Adrenal gland (tissue), 12 donors: ENCODE measurements around the gene PPP2R5A. TPM values are rescaled to one million over a fixed set of nuclear protein-coding genes. Genes with fewer than 3 reads are reported as not detected.
"Not testable (repeated sequence)": the region's sequence is repeated elsewhere in the genome, so short reads cannot be mapped to it uniquely, and the experiment has no call there.

Experiments used
- DNase-seq, 7 donors: peaks; one replicate each; pipeline ENCODE4 v3.0.0-alpha.2; 2019 to 2020
- H3K27ac ChIP-seq, 5 donors: fragments of 200-600 bp; sonication (generic) in 4 of 5; 1 replicate in 3 of 5; 2 replicates in 2 of 5; pipeline versions ENCODE4 v1.5.1 to v1.8.0; 2016 to 2020; ENCODE audit warnings: mild to moderate bottlenecking in 1 of 5
- H3K27me3 ChIP-seq: fragments of 200-600 bp; 2 replicates; pipeline ENCODE4 v1.8.0; 2021
- H3K36me3 ChIP-seq, 2 donors: fragments of 200-600 bp; replicated peaks in 1 of 2; 1 replicate in 1 of 2; 2 replicates in 1 of 2; pipeline versions ENCODE4 v1.5.1 to v1.8.0; 2018 to 2022
- H3K4me1 ChIP-seq, 2 donors: fragments of 200-600 bp; replicated peaks in 1 of 2; 1 replicate in 1 of 2; 2 replicates in 1 of 2; pipeline versions ENCODE4 v1.5.1 to v1.8.0; 2018 to 2021
- H3K4me3 ChIP-seq, 4 donors: fragments of 200-600 bp; sonication (generic) in 3 of 4; one replicate each; pipeline ENCODE4 v1.5.1; 2016 to 2018
- H3K9me3 ChIP-seq, 3 donors: fragments of 200-600 bp; sonication (generic) in 1 of 3; replicated peaks in 1 of 3; 1 replicate in 2 of 3; 2 replicates in 1 of 3; pipeline versions ENCODE4 v1.5.1 to v1.8.0; 2016 to 2021
- POLR2A ChIP-seq, 2 donors: fragments of 450-650 bp; IDR thresholded peaks; one replicate each; pipeline ENCODE4 v1.6.1; 2017; ENCODE audit warnings: antibody characterized with exemption in 2 of 2, mild to moderate bottlenecking in 2 of 2, moderate library complexity in 1 of 2
- WGBS, 4 donors: extraction: QIAGEN DNeasy Blood & Tissue Kit in 2 of 4; methylation state at CpG; one replicate each; pipeline versions ENCODE4 v1.1.5 to v1.1.7; 2013 to 2017; 5-methylcytosine and 5-hydroxymethylcytosine counted together
- intact Hi-C, 2 donors: fragments of 100-400 bp; cut with DNase I; formaldehyde crosslinking; loops; one replicate each; pipeline versions ENCODE4 v1.14.1 to v1.15.0; 2022 to 2023
- polyA plus RNA-seq, 3 donors: library from polyadenylated mRNA; stranded (reverse); fragments of 200-250 nt in 2 of 3; fragments of 350-450 nt in 1 of 3; fragmentation: Illumina TruSeq in 1 of 3; extraction: RNeasy Lipid Tissue Mini Kit (QIAGEN cat#74804) in 1 of 3; gene quantifications; one replicate each; pipeline ENCODE4 v1.2.3, GENCODE V29; 2013 to 2014
- total RNA-seq, 9 donors: library from RNA; depleted of rRNA in 4 of 9; stranded (reverse); fragments of >200 nt in 4 of 9; fragments of 120-200 nt in 1 of 9; fragmentation: NEBNext Ultra II Directional in 1 of 9; extraction: Animal tissue kit (Norgen Biotek cat#: 25700) in 1 of 9; gene quantifications; one replicate each; pipeline versions ENCODE4 v1.1.0 to v1.2.4, GENCODE V29; 2013 to 2023
- TF ChIP-seq, protein P1 (sequence below), 6 experiments: fragments of 450-650 bp in 4 of 6; fragments of 200-600 bp in 2 of 6; sonication (generic) in 1 of 6; IDR thresholded peaks; 1 replicate in 5 of 6; 2 replicates in 1 of 6; pipeline versions ENCODE4 v1.5.1 to v1.8.0; 2016 to 2021; ENCODE audit warnings: antibody characterized with exemption in 6 of 6, mild to moderate bottlenecking in 2 of 6, moderate library complexity in 1 of 6
- donor health status: healthy with polysubstance abuse.
- donor health status: Bipolar disorder and iron deficiency.
- donor health status: DM: yes; HTN: yes; CAD: no.
- donor health status: DM: no; HTN: no; CAD: no.
- donor health status: DM: no; HTN: no; CAD: no.
- donor health status: DM: yes; HTN: yes; CAD: no.

PPP2R5A gene
- total and polyA plus RNA-seq, 12 donors = 11.8 to 27.5 (median 21.1) TPM

GRCh38 chr1:212287261-212287895, 2.2 kb downstream of the PPP2R5A start:
- H3K27ac ChIP-seq = peak overlapping the region in 2 of 5 donors; percentile 98 to 99
- H3K4me1 ChIP-seq = peaks cover 8 to 48% of the 10 kb centered on the region in 2 donors
- no peaks in the 10 kb centered on the region for H3K27me3 ChIP-seq
- H3K9me3 ChIP-seq = no peaks in the 10 kb centered on the region
- no peak for DNase-seq
- WGBS, 4 donors = 47 to 52% (median 48%) methylated on average over 3 of the region's 3 CpGs
- H3K36me3 ChIP-seq = no peaks in the 10 kb centered on the region
- TF ChIP-seq, protein P1, sequence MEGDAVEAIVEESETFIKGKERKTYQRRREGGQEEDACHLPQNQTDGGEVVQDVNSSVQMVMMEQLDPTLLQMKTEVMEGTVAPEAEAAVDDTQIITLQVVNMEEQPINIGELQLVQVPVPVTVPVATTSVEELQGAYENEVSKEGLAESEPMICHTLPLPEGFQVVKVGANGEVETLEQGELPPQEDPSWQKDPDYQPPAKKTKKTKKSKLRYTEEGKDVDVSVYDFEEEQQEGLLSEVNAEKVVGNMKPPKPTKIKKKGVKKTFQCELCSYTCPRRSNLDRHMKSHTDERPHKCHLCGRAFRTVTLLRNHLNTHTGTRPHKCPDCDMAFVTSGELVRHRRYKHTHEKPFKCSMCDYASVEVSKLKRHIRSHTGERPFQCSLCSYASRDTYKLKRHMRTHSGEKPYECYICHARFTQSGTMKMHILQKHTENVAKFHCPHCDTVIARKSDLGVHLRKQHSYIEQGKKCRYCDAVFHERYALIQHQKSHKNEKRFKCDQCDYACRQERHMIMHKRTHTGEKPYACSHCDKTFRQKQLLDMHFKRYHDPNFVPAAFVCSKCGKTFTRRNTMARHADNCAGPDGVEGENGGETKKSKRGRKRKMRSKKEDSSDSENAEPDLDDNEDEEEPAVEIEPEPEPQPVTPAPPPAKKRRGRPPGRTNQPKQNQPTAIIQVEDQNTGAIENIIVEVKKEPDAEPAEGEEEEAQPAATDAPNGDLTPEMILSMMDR (IDR thresholded peaks at IDR 0.05) = no peak
- no peak for TF ChIP-seq POLR2A (IDR thresholded peaks at IDR 0.05)
- intact Hi-C loops = no loop called here
- H3K4me3 ChIP-seq = peak overlapping the region in 1 of 4 donors; percentile 67

GRCh38 chr1:212287995-212288394, 2.8 kb downstream of the PPP2R5A start:
- H3K4me3 ChIP-seq = peak overlapping the region in 1 of 4 donors; percentile 24
- DNase-seq, H3K9me3 ChIP-seq, intact Hi-C loops, H3K27me3 ChIP-seq, H3K27ac ChIP-seq, H3K36me3 ChIP-seq: not testable (repeated sequence)
- H3K4me1 ChIP-seq = peaks cover 8 to 48% of the 10 kb centered on the region in 2 donors
- WGBS, 4 donors = 85 to 90% (median 88%) methylated on average over 9 of the region's 9 CpGs

- Histone ChIP-seq H3K36me3 (no peaks in the 10 kb centered on the region), H3K9me3 (no peaks in the 10 kb centered on the region), H3K4me3 (peak overlapping the region in 1 of 4 donors; percentile 24), H3K27me3 (no peaks in the 10 kb centered on the region), H3K27ac (no peak overlapping the region), H3K4me1 (peaks cover 8 to 48% of the 10 kb centered on the region in 2 donors)
- TF ChIP-seq, protein P1 (IDR thresholded peaks at IDR 0.05) = no peak
- TF ChIP-seq POLR2A (IDR thresholded peaks at IDR 0.05) = no peak
- no peak for DNase-seq
- intact Hi-C loops = no loop called here
Observed at GRCh38 chr1:212288615-212289014, 3.4 kb downstream of the PPP2R5A start.

- intact Hi-C loops = loop anchor here in 1 of 2 donors (10.0 kb wide), 2 partner anchors 165 to 215 kb away; no protein-coding TSS in a partner anchor
- H3K4me3 ChIP-seq = no peak overlapping the region
- peaks cover 8 to 43% of the 10 kb centered on the region in 2 donors for H3K4me1 ChIP-seq
- no peaks in the 10 kb centered on the region for H3K27me3 ChIP-seq
- 63 to 68% (median 65%) methylated on average over 4 of the region's 4 CpGs for WGBS, 4 donors
- no peaks in the 10 kb centered on the region for H3K9me3 ChIP-seq
- no peak overlapping the region for H3K27ac ChIP-seq
- H3K36me3 ChIP-seq = no peaks in the 10 kb centered on the region
- TF ChIP-seq, protein P1 (IDR thresholded peaks at IDR 0.05) = no peak
- no peak for TF ChIP-seq POLR2A (IDR thresholded peaks at IDR 0.05)
- DNase-seq = no peak
Observed at GRCh38 chr1:212289262-212290077, 4.3 kb downstream of the PPP2R5A start.
